H1 (cell line): ENCODE results near the gene ZBED1. TPM values are rescaled to one million over a fixed set of nuclear protein-coding genes. Genes with fewer than 3 reads are reported as not detected.
A peak's percentile ranks its signal among the peaks of the same experiment; 100 is the strongest.

ENCODE experiments used
- CTCF ChIA-PET: fragments of 300-600 bp; sonication (Branson Sonifier 250); formaldehyde crosslinking; loops from one replicate; lab custom pipeline; 2021; ENCODE audit not compliant: partially characterized antibody; lab: Charles Lee
- POLR2A ChIA-PET: fragments of 300-600 bp; sonication (Branson Sonifier 250); formaldehyde crosslinking; loops from one replicate; lab custom pipeline; 2021; ENCODE audit warnings: inconsistent platforms; ENCODE audit not compliant: partially characterized antibody; lab: Charles Lee
- DNase-seq, 2 experiments: peaks; one replicate each; pipeline versions ENCODE4 v3.0.0 to v3.0.0-alpha.2; 2010 to 2022; ENCODE audit warnings: low spot score in 2 of 2, low read depth in 1 of 2, mixed read lengths in 1 of 2
- FAIRE-seq: peaks from 2 replicates; lab custom pipeline; 2011; peaks lifted over from hg19 to GRCh38; lab: Jason Lieb, UNC
- H2AFZ ChIP-seq: 2 replicates; pipeline ENCODE4 v1.8.1; 2012; ENCODE audit warnings: low read length, inconsistent platforms
- H2AK5ac ChIP-seq: 2 replicates; pipeline ENCODE4 v1.6.1; 2013; ENCODE audit warnings: low read depth, low read length
- H2BK120ac ChIP-seq: replicated peaks from 2 replicates; pipeline ENCODE3; 2013; ENCODE audit warnings: low read depth, low read length, inconsistent platforms
- H2BK12ac ChIP-seq: 2 replicates; pipeline ENCODE4 v1.6.1; 2013; ENCODE audit warnings: low read depth, low read length
- H2BK15ac ChIP-seq: 2 replicates; pipeline ENCODE4 v1.6.1; 2013; ENCODE audit warnings: low read length
- H2BK20ac ChIP-seq: 2 replicates; pipeline ENCODE4 v1.6.1; 2013; ENCODE audit warnings: low read length
- H2BK5ac ChIP-seq: 2 replicates; pipeline ENCODE4 v1.6.1; 2013; ENCODE audit warnings: low read depth, low read length
- H3K14ac ChIP-seq: 2 replicates; pipeline ENCODE4 v1.6.1; 2013; ENCODE audit warnings: inconsistent platforms; ENCODE audit not compliant: insufficient read length
- H3K18ac ChIP-seq: 2 replicates; pipeline ENCODE4 v1.6.1; 2013; ENCODE audit warnings: low read length; ENCODE audit errors: extremely low read depth
- H3K23ac ChIP-seq: 2 replicates; pipeline ENCODE4 v1.6.1; 2013; ENCODE audit warnings: inconsistent platforms; ENCODE audit not compliant: insufficient read length
- H3K23me2 ChIP-seq: 2 replicates; pipeline ENCODE4 v1.6.1; 2013; ENCODE audit warnings: low read depth, low read length
- H3K27ac ChIP-seq: 2 replicates; pipeline ENCODE4 v1.6.1; 2011; ENCODE audit warnings: low read depth, low read length, inconsistent platforms
- H3K27me3 ChIP-seq, 4 experiments: replicated peaks in 1 of 4; 1 replicate in 1 of 4; 2 replicates in 3 of 4; pipeline versions ENCODE4 v1.6.1 to v1.8.1; 2011 to 2013; ENCODE audit warnings: low read length in 3 of 4, mild to moderate bottlenecking in 3 of 4, inconsistent platforms in 2 of 4, mixed read lengths in 2 of 4, moderate library complexity in 1 of 4; ENCODE audit not compliant: control insufficient read depth in 3 of 4, insufficient read depth in 3 of 4; ENCODE audit errors: extremely low read depth in 1 of 4
- H3K36me3 ChIP-seq, 4 experiments: 2 replicates each; pipeline versions ENCODE4 v1.6.1 to v1.8.1; 2011 to 2013; ENCODE audit warnings: mild to moderate bottlenecking in 4 of 4, low read length in 3 of 4, moderate library complexity in 2 of 4, control low read depth in 1 of 4, inconsistent platforms in 1 of 4; ENCODE audit not compliant: insufficient read depth in 4 of 4, control insufficient read depth in 2 of 4
- H3K4ac ChIP-seq: replicated peaks from 2 replicates; pipeline ENCODE3; 2013; ENCODE audit warnings: low read length, low read depth, mixed read lengths, inconsistent platforms; ENCODE audit not compliant: insufficient read length
- H3K4me1 ChIP-seq, 4 experiments: replicated peaks in 1 of 4; 1 replicate in 1 of 4; 2 replicates in 3 of 4; pipeline versions ENCODE4 v1.6.1 to v1.8.1; 2011 to 2013; ENCODE audit warnings: low read length in 3 of 4, inconsistent platforms in 2 of 4, mixed read lengths in 1 of 4; ENCODE audit not compliant: insufficient read depth in 4 of 4, control insufficient read depth in 3 of 4
- H3K4me2 ChIP-seq, 2 experiments: 2 replicates each; pipeline versions ENCODE4 v1.6.1 to v1.8.1; 2011 to 2013; ENCODE audit warnings: low read depth in 2 of 2, low read length in 2 of 2, control low read depth in 1 of 2, inconsistent platforms in 1 of 2, mild to moderate bottlenecking in 1 of 2; ENCODE audit not compliant: insufficient read depth in 1 of 2
- H3K4me3 ChIP-seq, 4 experiments: fragments of 200-600, 300-600 bp in 1 of 4; sonication (generic), shearing (Covaris generic), sonication (Bioruptor Twin) in 1 of 4; 2 replicates each; pipeline versions ENCODE4 v1.5.1 to v1.8.1; 2011 to 2016; ENCODE audit warnings: low read length in 4 of 4, low read depth in 3 of 4, control low read depth in 2 of 4, inconsistent platforms in 2 of 4, mild to moderate bottlenecking in 2 of 4, mixed read lengths in 1 of 4, moderate library complexity in 1 of 4; ENCODE audit not compliant: insufficient read depth in 2 of 4; ENCODE audit errors: extremely low read depth in 1 of 4
- H3K56ac ChIP-seq: replicated peaks from 2 replicates; pipeline ENCODE3; 2013; ENCODE audit warnings: low read depth, mild to moderate bottlenecking, mixed read lengths, low read length, inconsistent platforms; ENCODE audit not compliant: insufficient read length
- H3K79me1 ChIP-seq: 2 replicates; pipeline ENCODE4 v1.6.1; 2013; ENCODE audit warnings: low read depth, low read length, control low read depth
- H3K79me2 ChIP-seq, 2 experiments: 2 replicates each; pipeline versions ENCODE4 v1.6.1 to v1.8.1; 2012 to 2013; ENCODE audit warnings: low read length in 2 of 2, mild to moderate bottlenecking in 2 of 2, inconsistent platforms in 1 of 2; ENCODE audit not compliant: insufficient read depth in 2 of 2, control insufficient read depth in 1 of 2
- H3K9ac ChIP-seq, 4 experiments: replicated peaks in 1 of 4; 1 replicate in 1 of 4; 2 replicates in 3 of 4; pipeline versions ENCODE4 v1.6.1 to v1.8.1; 2011 to 2013; ENCODE audit warnings: low read depth in 3 of 4, low read length in 3 of 4, control low read depth in 2 of 4, mild to moderate bottlenecking in 2 of 4, moderate library complexity in 2 of 4, inconsistent platforms in 1 of 4; ENCODE audit errors: extremely low read depth in 1 of 4
- H3K9me3 ChIP-seq, 2 experiments: 2 replicates each; pipeline versions ENCODE4 v1.6.1 to v1.8.1; 2012 to 2013; ENCODE audit warnings: mild to moderate bottlenecking in 2 of 2, moderate library complexity in 2 of 2, control low read depth in 1 of 2, inconsistent platforms in 1 of 2, low read depth in 1 of 2, low read length in 1 of 2, mixed read lengths in 1 of 2; ENCODE audit not compliant: insufficient read depth in 2 of 2
- H4K20me1 ChIP-seq, 2 experiments: replicated peaks in 1 of 2; 2 replicates each; pipeline versions ENCODE3 to v1.8.1; 2011 to 2013; ENCODE audit warnings: inconsistent platforms in 2 of 2, low read length in 2 of 2, mild to moderate bottlenecking in 1 of 2; ENCODE audit not compliant: insufficient read depth in 2 of 2, control insufficient read depth in 1 of 2
- H4K5ac ChIP-seq: 2 replicates; pipeline ENCODE4 v1.6.1; 2013; ENCODE audit warnings: low read length, low read depth, mixed read lengths, inconsistent platforms; ENCODE audit not compliant: insufficient read length
- H4K8ac ChIP-seq: 2 replicates; pipeline ENCODE4 v1.8.0; 2013; ENCODE audit warnings: mild to moderate bottlenecking, moderate library complexity, low read length, inconsistent platforms; ENCODE audit not compliant: insufficient read depth; ENCODE audit errors: extremely low read depth
- H4K91ac ChIP-seq: replicated peaks from 2 replicates; pipeline ENCODE3; 2013; ENCODE audit warnings: low read length, mixed read lengths, inconsistent platforms; ENCODE audit not compliant: insufficient read length
- ASH2L ChIP-seq: fragments of 200-600, 300-600 bp; sonication (generic); IDR thresholded peaks from one replicate; pipeline ENCODE4 v1.7.1; 2017; ENCODE audit warnings: low read length
- SP1 ChIP-seq: IDR thresholded peaks from 2 replicates; pipeline ENCODE4 v1.6.1; 2011; ENCODE audit warnings: low read depth, low read length
- YY1 ChIP-seq: IDR thresholded peaks from 2 replicates; pipeline ENCODE4 v1.6.1; 2011; ENCODE audit warnings: low read depth, mild to moderate bottlenecking, low read length
- WGBS, 2 experiments: shearing (Covaris generic) in 1 of 2; methylation state at CpG; one replicate each; pipeline versions ENCODE4 v1.1.6 to v1.1.7; 2013 to 2015; ENCODE audit warnings: low lambda C conversion rate in 2 of 2, mixed read lengths in 2 of 2, inconsistent platforms in 1 of 2, low coverage in 1 of 2, missing lambda C conversion rate in 1 of 2; ENCODE audit not compliant: insufficient replicate concordance in 2 of 2, insufficient coverage in 1 of 2, insufficient read length in 1 of 2; ENCODE audit errors: extremely low coverage in 1 of 2, missing lambda C conversion rate in 1 of 2; 5-methylcytosine and 5-hydroxymethylcytosine counted together
- polyA plus RNA-seq, 7 experiments: library from polyadenylated mRNA; depleted of rRNA in 3 of 7; stranded (reverse) in 5 of 7; unstranded in 2 of 7; fragments of >200 nt in 5 of 7; fragments of 200-250 nt in 2 of 7; gene quantifications; 1 replicate in 5 of 7; 2 replicates in 1 of 7; 4 replicates in 1 of 7; pipeline versions ENCODE4 v1.2.1 to v1.2.3, GENCODE V29; 2011 to 2013; ENCODE audit warnings: missing spikeins in 2 of 7, mixed read lengths in 2 of 7
- total RNA-seq: library from RNA; stranded (reverse); fragmentation: NEBNext Ultra II Directional; extraction: Animal tissue kit (Norgen Biotek cat#: 25700); gene quantifications from 2 replicates; pipeline ENCODE4 v1.2.1, GENCODE V29; 2021

The ZBED1 gene
- total and polyA plus RNA-seq, 2 of the 8 experiments (the other 6 are each of a cell fraction or from before 2014, with no cell fraction given): 28.5 to 45.8 TPM

DNA sequence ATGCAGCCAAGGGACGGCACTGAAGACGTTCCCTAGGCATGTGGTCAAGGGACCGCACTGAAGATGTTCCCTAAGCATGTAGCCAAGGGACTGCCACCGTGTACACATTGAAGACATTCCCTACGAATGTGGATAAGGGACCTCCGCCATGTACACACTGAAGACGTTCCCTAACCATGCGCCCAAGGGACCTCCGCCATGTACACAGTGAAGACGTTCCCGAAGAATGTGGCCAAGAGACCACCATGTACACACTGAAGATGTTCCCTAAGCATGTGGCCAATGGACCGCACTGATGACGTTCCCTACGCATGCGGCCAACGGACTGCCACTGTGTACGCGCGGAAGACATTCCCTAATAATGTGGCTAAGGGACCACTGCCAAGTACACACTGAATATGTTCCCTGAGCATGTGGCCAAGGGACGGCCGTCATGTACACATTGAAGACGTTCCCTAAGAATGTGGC, 48.4 kb downstream of the ZBED1 start:
- peaks cover 0 to 1% (median 0%) of the 10 kb centered on the region in 4 experiments; a peak in 4 of 8 replicates for H3K36me3 ChIP-seq
- no peak overlapping the region for H3K4me2 ChIP-seq
- H3K23ac ChIP-seq: no peak overlapping the region
- no peak overlapping the region for H4K5ac ChIP-seq
- peak overlapping the region; percentile 50; the same call in 1 of the 2 replicates for H2BK15ac ChIP-seq
- peak overlapping the region; percentile 64 for H2BK12ac ChIP-seq
- peaks cover 0 to 5% of the 10 kb centered on the region in 2 experiments for H4K20me1 ChIP-seq
- H3K9ac ChIP-seq: no peak overlapping the region
- no peak overlapping the region for H4K8ac ChIP-seq
- no peaks in the 10 kb centered on the region for H3K27me3 ChIP-seq
- TF ChIP-seq SP1 (peak; percentile 77; the same call in 1 of the 2 replicates), YY1 (0 out of 2 replicates have a peak, but pooled peaks have one; percentile 17), ASH2L (no peak)
- H2AK5ac ChIP-seq: peak overlapping the region; percentile 94
- H3K23me2 ChIP-seq: no peaks in the 10 kb centered on the region
- H2BK120ac ChIP-seq: no peak overlapping the region
- H3K4me3 ChIP-seq: no peak overlapping the region
- WGBS, 2 experiments: 89% methylated on average over 22 of the region's 22 CpGs; no CpG with 5 or more reads in 1 of the 2 experiments
- no peak overlapping the region for H3K56ac ChIP-seq
- H4K91ac ChIP-seq: peak overlapping the region; percentile 36
- peak overlapping the region; percentile 21; the same call in 1 of the 2 replicates for H2BK5ac ChIP-seq
- peak overlapping the region; percentile 67 for H2BK20ac ChIP-seq
- H2AFZ ChIP-seq: no peak overlapping the region
- no peak overlapping the region for H3K14ac ChIP-seq
- no peak overlapping the region for H3K4ac ChIP-seq
- H3K79me2 ChIP-seq: peaks cover 4 to 80% of the 10 kb centered on the region in 2 experiments; a peak in 3 of 4 replicates
- DNase-seq: no peak
- peak overlapping the region; percentile 44 for H3K18ac ChIP-seq
- ChIA-PET CTCF (no interaction called here), POLR2A (no interaction called here)
- no peak for FAIRE-seq
- H3K79me1 ChIP-seq: peaks cover 13% of the 10 kb centered on the region
- peaks cover 0 to 11% (median 5%) of the 10 kb centered on the region in 4 experiments; a peak in 4 of 7 replicates for H3K4me1 ChIP-seq
- no peak overlapping the region for H3K27ac ChIP-seq
- peaks cover 2 to 4% of the 10 kb centered on the region in 2 experiments; a peak in 2 of 4 replicates for H3K9me3 ChIP-seq
